K562 (cell line): ENCODE measurements around the gene MTF1. TPM values are rescaled to one million over a fixed set of nuclear protein-coding genes. Genes with fewer than 3 reads are reported as not detected.

Experiments used
- CBX8 ChIP-seq: fragments of 200-600 bp; sonication (generic); IDR thresholded peaks from 2 replicates; pipeline ENCODE4 v1.6.1; 2012; ENCODE audit warnings: borderline replicate concordance, mixed run types, low read depth, mild to moderate bottlenecking, moderate library complexity, mixed read lengths, low read length, control low read depth, inconsistent platforms; ENCODE audit not compliant: poor library complexity, severe bottlenecking; ENCODE audit errors: extremely low read depth
- CSDE1 ChIP-seq, 2 experiments: fragments of 450-650 bp; IDR thresholded peaks; 2 replicates each; pipeline ENCODE4 v1.6.1; 2016; ENCODE audit warnings: mild to moderate bottlenecking in 1 of 2
- ETS2 ChIP-seq: IDR thresholded peaks from 2 replicates; pipeline ENCODE4 v1.6.1; 2016; ENCODE audit warnings: borderline replicate concordance, missing genetic modification characterization, mild to moderate bottlenecking, moderate library complexity, missing compliant biosample characterization; ENCODE audit not compliant: poor library complexity, severe bottlenecking
- ETV5 ChIP-seq: sonication (generic); formaldehyde crosslinking; IDR thresholded peaks from 2 replicates; pipeline ENCODE4 v1.4.0; 2020; ENCODE audit warnings: low read depth, mild to moderate bottlenecking, missing genetic modification reagents
- FOXA3 ChIP-seq, 2 experiments: fragments of 450-650 bp in 1 of 2; sonication (generic) in 1 of 2; formaldehyde crosslinking; IDR thresholded peaks in 1 of 2; conservative IDR thresholded peaks in 1 of 2; 2 replicates each; pipeline versions ENCODE4 v1.4.0 to v1.8.0; 2020 to 2022; ENCODE audit warnings: mild to moderate bottlenecking in 2 of 2, missing genetic modification reagents in 1 of 2
- MAFF ChIP-seq: IDR thresholded peaks from 2 replicates; pipeline ENCODE4 v1.6.1; 2012; ENCODE audit warnings: low read length, improper control_type of control experiment
- PHF21A ChIP-seq: fragments of 450-650 bp; IDR thresholded peaks from 2 replicates; pipeline ENCODE4 v1.6.1; 2017; ENCODE audit warnings: low read depth, borderline replicate concordance
- POLR2AphosphoS2 ChIP-seq: IDR thresholded peaks from 2 replicates; pipeline ENCODE4 v1.6.1; 2012; ENCODE audit warnings: low read length, improper control_type of control experiment
- RERE ChIP-seq: sonication (generic); formaldehyde crosslinking; IDR thresholded peaks from 2 replicates; pipeline ENCODE4 v1.8.0; 2023; ENCODE audit warnings: missing genetic modification reagents, mild to moderate bottlenecking, borderline replicate concordance
- SIN3A ChIP-seq, 2 experiments: fragments of 150-350 bp in 1 of 2; IDR thresholded peaks; 2 replicates each; pipeline ENCODE4 v1.6.1; 2011 to 2016; ENCODE audit warnings: borderline replicate concordance in 2 of 2, low read depth in 2 of 2, low read length in 2 of 2, mild to moderate bottlenecking in 2 of 2, moderate library complexity in 2 of 2; ENCODE audit not compliant: control insufficient read depth in 1 of 2
- SP1 ChIP-seq: sonication (generic); formaldehyde crosslinking; IDR thresholded peaks from 2 replicates; pipeline ENCODE4 v1.8.1; 2022; ENCODE audit warnings: mild to moderate bottlenecking, missing genetic modification reagents
- TFAP4 ChIP-seq: sonication (generic); formaldehyde crosslinking; IDR thresholded peaks from 2 replicates; pipeline ENCODE4 v1.8.0; 2022; ENCODE audit warnings: missing genetic modification reagents, mild to moderate bottlenecking, moderate library complexity, borderline replicate concordance
- ZBTB12 ChIP-seq: fragments of 250-450 bp; sonication (Bioruptor Pico); IDR thresholded peaks from 2 replicates; pipeline ENCODE4 v1.4.0; 2020
- ZBTB9 ChIP-seq: fragments of 450-650 bp; formaldehyde crosslinking; IDR thresholded peaks from 2 replicates; pipeline ENCODE4 v1.4.0; 2020; ENCODE audit warnings: mild to moderate bottlenecking, moderate library complexity
- ZNF232 ChIP-seq: sonication (generic); formaldehyde crosslinking; IDR thresholded peaks from 2 replicates; pipeline ENCODE4 v1.8.0; 2022; ENCODE audit warnings: mild to moderate bottlenecking, missing genetic modification reagents
- ZNF511 ChIP-seq: sonication (generic); formaldehyde crosslinking; IDR thresholded peaks from 2 replicates; pipeline ENCODE4 v1.8.0; 2022; ENCODE audit warnings: mild to moderate bottlenecking, missing genetic modification reagents
- polyA plus RNA-seq, 8 experiments: library from polyadenylated mRNA; depleted of rRNA in 4 of 8; stranded (reverse) in 5 of 8; unstranded in 3 of 8; fragments of >200 nt; fragmentation: Nextera tagmentation in 2 of 8; fragmentation: Illumina TruSeq in 1 of 8; extraction: Ambion mirVana in 2 of 8; extraction: Trizol in 1 of 8; gene quantifications; 2 replicates each; pipeline versions ENCODE4 v1.2.1 to v1.2.3, GENCODE V29; 2011 to 2014; ENCODE audit warnings: inconsistent platforms in 1 of 8, missing spikeins in 1 of 8
- total RNA-seq, 7 experiments: library from RNA; depleted of rRNA in 6 of 7; stranded (reverse); fragments of >200 nt in 6 of 7; fragmentation: Illumina TruSeq in 2 of 7; extraction: Trizol in 2 of 7; gene quantifications; 2 replicates each; pipeline versions ENCODE4 v1.2.1 to v1.2.3, GENCODE V29; 2011 to 2021; ENCODE audit warnings: low replicate concordance in 1 of 7

Gene MTF1
- total and polyA plus RNA-seq, 9 of the 15 experiments (the other 6 are each of a cell fraction or from before 2014, with no cell fraction given): 1.1 to 12.2 (median 4.3) TPM

GRCh38 chr1:37795340-37796125 is 63.9 kb downstream of the MTF1 start (continued):
- peak; percentile 99 for TF ChIP-seq ZNF511 (CRISPR knock-in tag)
- TF ChIP-seq CSDE1 (IDR thresholded peaks at IDR 0.05): no peak
- TF ChIP-seq SIN3A (IDR thresholded peaks at IDR 0.05; ENCODE audit: borderline replicate concordance in 2 of 2, control insufficient read depth in 1 of 2, low read depth in 2 of 2, low read length in 2 of 2): peak; percentile 92 to 98
- TF ChIP-seq ZBTB12 (CRISPR knock-in tag): 0 out of 2 replicates have a peak, but pooled peaks have one; percentile 14
- TF ChIP-seq ZBTB9 (CRISPR knock-in tag): no peak
- peak; percentile 91 for TF ChIP-seq ETV5
- peak; percentile 96 for TF ChIP-seq ZNF232 (CRISPR knock-in tag)
- TF ChIP-seq POLR2AphosphoS2: no peak
- peak; percentile 90 for TF ChIP-seq TFAP4 (CRISPR knock-in tag)
- TF ChIP-seq ETS2 (tag): no peak
- TF ChIP-seq PHF21A: no peak
- TF ChIP-seq SP1 (CRISPR knock-in tag): no peak
- TF ChIP-seq RERE: no peak
- 0 out of 4 replicates have a peak, but pooled peaks of 1 of the 2 experiments have one; percentile 39 for TF ChIP-seq FOXA3 (CRISPR knock-in tag; conservative IDR thresholded peaks at IDR 0.05 in 1 of 2, IDR thresholded peaks at IDR 0.05 in 1 of 2)
- TF ChIP-seq MAFF: no peak
- no peak for TF ChIP-seq CBX8
